Glutamatergic neuron (in vitro differentiated cells): Measurements from ENCODE around the gene PLEKHA6. TPM values are rescaled to one million over a fixed set of nuclear protein-coding genes. Genes with fewer than 3 reads are reported as not detected.

ENCODE experiments used
- DNase-seq: peaks from one replicate; pipeline ENCODE4 v3.0.0; 2022
- H3K27ac Mint-ChIP-seq: one replicate; pipeline ENCODE4 v1.8.0; 2020; ENCODE audit warnings: mild to moderate bottlenecking, mixed read lengths, inconsistent platforms; ENCODE audit not compliant: unreplicated experiment
- H3K27me3 Mint-ChIP-seq: one replicate; pipeline ENCODE4 v1.8.0; 2020; ENCODE audit warnings: mild to moderate bottlenecking, moderate library complexity, mixed read lengths, inconsistent platforms; ENCODE audit not compliant: unreplicated experiment
- H3K36me3 Mint-ChIP-seq: one replicate; pipeline ENCODE4 v1.8.0; 2020; ENCODE audit warnings: mild to moderate bottlenecking, mixed read lengths, inconsistent platforms; ENCODE audit not compliant: unreplicated experiment
- H3K4me1 Mint-ChIP-seq: one replicate; pipeline ENCODE4 v1.8.0; 2020; ENCODE audit warnings: mild to moderate bottlenecking, low read depth, mixed read lengths, inconsistent platforms; ENCODE audit not compliant: unreplicated experiment
- H3K4me3 Mint-ChIP-seq: one replicate; pipeline ENCODE4 v1.8.0; 2020; ENCODE audit warnings: mild to moderate bottlenecking, mixed read lengths, inconsistent platforms; ENCODE audit not compliant: unreplicated experiment
- H3K9me3 Mint-ChIP-seq: one replicate; pipeline ENCODE4 v1.8.0; 2020; ENCODE audit warnings: mild to moderate bottlenecking, moderate library complexity, mixed read lengths, inconsistent platforms; ENCODE audit not compliant: unreplicated experiment
- total RNA-seq: library from RNA; stranded (reverse); fragmentation: NEBNext Ultra II Directional; extraction: Animal tissue kit (Norgen Biotek cat#: 25700); gene quantifications from one replicate; pipeline ENCODE4 v1.2.1, GENCODE V29; 2021; ENCODE audit not compliant: unreplicated experiment
- TF ChIP-seq, protein P1 (sequence below): fragments of 200-600 bp; sonication (generic); IDR thresholded peaks from one replicate; pipeline ENCODE4 v1.5.0; 2021; ENCODE audit not compliant: partially characterized antibody, unreplicated experiment

PLEKHA6 gene
- total RNA-seq, 1 donor from 2014 or later, result 72.7 TPM

DNA sequence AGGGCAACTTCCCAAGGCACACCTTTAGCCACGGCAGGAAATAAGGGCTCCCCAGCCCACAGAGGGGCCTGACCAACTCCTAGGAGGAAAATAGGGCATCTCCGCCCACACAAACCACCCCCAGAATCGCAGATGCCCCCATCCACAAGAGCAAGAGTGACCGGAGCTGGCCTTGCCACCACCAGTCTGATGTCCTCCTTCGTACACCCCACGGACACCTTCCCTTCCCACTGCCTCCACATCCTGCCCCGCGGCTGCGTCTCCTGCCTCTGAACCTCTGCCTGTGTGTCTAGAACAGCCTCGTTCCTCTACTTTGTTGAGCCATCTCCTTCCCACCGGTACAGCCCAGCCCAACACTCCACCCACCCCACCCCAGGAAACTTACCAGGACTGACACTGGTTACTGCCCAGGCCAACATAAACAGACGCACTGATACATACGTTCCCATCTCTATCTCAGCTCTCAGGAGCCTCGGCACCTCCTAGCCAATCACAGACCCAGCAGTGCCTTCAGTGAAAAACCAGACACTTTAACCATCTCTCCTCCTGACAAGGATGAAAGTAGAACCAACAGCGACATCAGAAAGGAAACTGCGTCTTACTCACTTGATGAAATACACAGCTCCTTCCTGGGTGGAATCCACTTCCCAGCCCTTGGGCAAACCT is 7.6 kb upstream of the PLEKHA6 start:
- H3K9me3 Mint-ChIP-seq, result no peaks in the 10 kb centered on the region
- TF ChIP-seq, protein P1, sequence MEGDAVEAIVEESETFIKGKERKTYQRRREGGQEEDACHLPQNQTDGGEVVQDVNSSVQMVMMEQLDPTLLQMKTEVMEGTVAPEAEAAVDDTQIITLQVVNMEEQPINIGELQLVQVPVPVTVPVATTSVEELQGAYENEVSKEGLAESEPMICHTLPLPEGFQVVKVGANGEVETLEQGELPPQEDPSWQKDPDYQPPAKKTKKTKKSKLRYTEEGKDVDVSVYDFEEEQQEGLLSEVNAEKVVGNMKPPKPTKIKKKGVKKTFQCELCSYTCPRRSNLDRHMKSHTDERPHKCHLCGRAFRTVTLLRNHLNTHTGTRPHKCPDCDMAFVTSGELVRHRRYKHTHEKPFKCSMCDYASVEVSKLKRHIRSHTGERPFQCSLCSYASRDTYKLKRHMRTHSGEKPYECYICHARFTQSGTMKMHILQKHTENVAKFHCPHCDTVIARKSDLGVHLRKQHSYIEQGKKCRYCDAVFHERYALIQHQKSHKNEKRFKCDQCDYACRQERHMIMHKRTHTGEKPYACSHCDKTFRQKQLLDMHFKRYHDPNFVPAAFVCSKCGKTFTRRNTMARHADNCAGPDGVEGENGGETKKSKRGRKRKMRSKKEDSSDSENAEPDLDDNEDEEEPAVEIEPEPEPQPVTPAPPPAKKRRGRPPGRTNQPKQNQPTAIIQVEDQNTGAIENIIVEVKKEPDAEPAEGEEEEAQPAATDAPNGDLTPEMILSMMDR, result no peak
- no peak for DNase-seq
- peaks cover 11% of the 10 kb centered on the region for H3K27me3 Mint-ChIP-seq
- no peaks in the 10 kb centered on the region for H3K36me3 Mint-ChIP-seq
- H3K4me1 Mint-ChIP-seq, result peaks cover 2% of the 10 kb centered on the region
- no peak overlapping the region for H3K4me3 Mint-ChIP-seq
- H3K27ac Mint-ChIP-seq, result no peak overlapping the region

DNA sequence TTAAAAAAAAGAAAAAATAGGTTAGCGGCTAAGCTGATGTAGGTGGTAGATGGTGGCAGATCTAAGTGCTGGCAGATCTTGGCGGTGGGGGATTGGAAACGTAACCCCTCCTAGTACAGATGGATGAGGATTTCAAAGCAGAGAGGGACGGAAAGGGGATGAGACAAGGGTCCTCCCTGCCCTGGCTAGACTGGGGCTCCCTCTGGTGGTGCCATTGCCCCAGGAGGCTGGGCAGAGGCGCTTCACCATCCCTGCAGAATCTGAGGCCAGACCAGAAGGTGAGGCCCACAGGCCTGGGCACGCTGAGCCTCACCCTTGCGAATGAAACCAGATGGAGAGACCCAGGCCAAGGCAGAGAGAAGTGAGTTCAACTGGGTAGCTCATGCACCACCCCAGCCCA is 7.0 kb upstream of the PLEKHA6 start:
- Mint-ChIP-seq H3K36me3 (no peaks in the 10 kb centered on the region), H3K27me3 (peaks cover 10% of the 10 kb centered on the region), H3K4me1 (peaks cover 6% of the 10 kb centered on the region), H3K4me3 (no peak overlapping the region), H3K9me3 (no peaks in the 10 kb centered on the region), H3K27ac (no peak overlapping the region)
- TF ChIP-seq, protein P1, result no peak
- DNase-seq, result peak; percentile 54

DNA sequence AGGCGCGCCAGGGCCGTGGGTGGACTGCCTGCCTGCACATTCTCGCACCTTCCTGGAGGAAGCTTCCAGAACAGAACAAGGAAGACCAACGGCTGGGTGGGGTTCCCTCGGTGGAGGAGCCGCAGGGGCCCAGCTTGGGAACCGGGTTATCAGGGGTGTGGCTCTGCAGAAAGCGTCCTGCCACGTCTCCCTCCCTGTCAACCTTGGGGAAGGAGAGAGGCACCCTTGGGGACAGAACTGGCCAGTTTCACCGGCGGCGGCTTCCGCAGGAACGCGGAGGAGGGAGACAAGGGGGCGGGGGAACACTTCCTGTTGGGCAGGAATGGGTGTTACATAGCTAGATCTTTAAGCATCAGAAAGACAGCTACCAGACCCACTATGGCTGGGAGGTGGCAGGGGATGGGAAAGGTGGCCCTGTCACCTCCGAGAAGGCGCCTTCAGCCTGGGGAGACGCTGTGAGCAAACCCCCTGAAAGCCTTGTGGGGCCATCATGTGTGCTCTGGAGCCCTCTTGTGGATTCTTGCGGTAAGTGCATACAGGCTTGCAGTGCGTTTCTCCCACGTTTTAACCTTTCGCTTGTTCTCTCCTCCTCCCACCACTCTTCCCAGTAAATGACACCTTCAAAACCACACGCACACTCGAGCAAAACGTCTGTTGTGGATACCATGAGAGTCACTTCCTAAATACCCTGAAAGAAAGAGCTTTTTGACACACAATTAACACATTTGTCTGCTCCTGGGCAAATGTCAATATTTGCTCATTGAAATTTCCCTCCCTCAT is 3.8 kb upstream of the PLEKHA6 start:
- H3K36me3 Mint-ChIP-seq, result no peaks in the 10 kb centered on the region
- peak overlapping the region; percentile 63 for H3K4me3 Mint-ChIP-seq
- TF ChIP-seq, protein P1, result peak; percentile 94
- H3K27ac Mint-ChIP-seq, result no peak overlapping the region
- peaks cover 6% of the 10 kb centered on the region for H3K9me3 Mint-ChIP-seq
- H3K4me1 Mint-ChIP-seq, result peaks cover 11% of the 10 kb centered on the region
- peak; percentile 63 for DNase-seq
- peaks cover 19% of the 10 kb centered on the region for H3K27me3 Mint-ChIP-seq

DNA sequence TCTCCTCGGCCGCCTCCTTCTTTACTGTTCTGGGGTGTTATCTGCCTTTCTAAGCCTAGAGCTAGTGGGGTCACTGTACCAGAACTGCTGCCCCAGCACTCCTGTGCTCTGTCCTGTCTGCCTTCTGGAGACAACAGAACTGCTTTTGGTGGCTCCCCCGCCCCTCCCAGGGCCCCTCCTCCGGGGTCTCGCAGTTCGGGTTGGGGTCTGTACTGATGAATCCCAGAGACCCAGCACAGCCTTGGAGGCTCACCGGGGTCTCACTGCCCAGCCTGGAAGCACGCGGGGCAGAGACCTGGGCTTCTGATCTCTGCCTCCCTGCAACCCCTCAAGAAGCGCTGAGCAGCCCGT is 3.2 kb upstream of the PLEKHA6 start:
- Mint-ChIP-seq H3K27me3 (peaks cover 19% of the 10 kb centered on the region), H3K4me3 (peak overlapping the region; percentile 63), H3K27ac (no peak overlapping the region), H3K36me3 (no peaks in the 10 kb centered on the region), H3K9me3 (peaks cover 8% of the 10 kb centered on the region), H3K4me1 (peaks cover 12% of the 10 kb centered on the region)
- no peak for DNase-seq
- TF ChIP-seq, protein P1, result no peak

DNA sequence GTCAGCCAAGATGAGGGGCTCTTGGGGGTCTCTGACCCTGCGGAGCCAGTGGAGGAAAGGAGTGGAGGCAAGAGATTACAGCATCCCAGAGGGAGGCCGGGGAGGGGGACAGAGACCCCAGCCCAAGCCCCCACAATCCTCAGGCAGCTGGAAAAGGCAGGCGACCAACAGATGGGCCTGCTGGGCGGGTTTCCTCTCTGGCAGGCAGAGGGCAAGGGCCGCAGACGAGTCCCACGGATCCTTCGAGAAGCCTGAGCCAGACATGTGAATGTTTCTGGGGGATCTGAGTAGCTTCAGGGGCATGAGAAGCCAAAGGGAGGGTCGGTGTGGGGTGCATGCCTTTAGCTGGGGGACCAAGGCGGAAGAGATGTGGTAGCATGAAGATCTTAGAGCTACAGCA is 2.1 kb upstream of the PLEKHA6 start:
- Mint-ChIP-seq H3K27me3 (peaks cover 22% of the 10 kb centered on the region), H3K27ac (no peak overlapping the region), H3K4me1 (peaks cover 18% of the 10 kb centered on the region), H3K9me3 (peaks cover 14% of the 10 kb centered on the region), H3K4me3 (no peak overlapping the region), H3K36me3 (no peaks in the 10 kb centered on the region)
- DNase-seq, result no peak
- TF ChIP-seq, protein P1, result no peak
